H1 (cell line): ENCODE data around the gene OST4. TPM values are rescaled to one million over a fixed set of nuclear protein-coding genes. Genes with fewer than 3 reads are reported as not detected.

Experiments
- CTCF ChIA-PET: fragments of 300-600 bp; sonication (Branson Sonifier 250); formaldehyde crosslinking; loops from one replicate; lab custom pipeline; 2021; ENCODE audit not compliant: partially characterized antibody; lab: Charles Lee
- POLR2A ChIA-PET: fragments of 300-600 bp; sonication (Branson Sonifier 250); formaldehyde crosslinking; loops from one replicate; lab custom pipeline; 2021; ENCODE audit warnings: inconsistent platforms; ENCODE audit not compliant: partially characterized antibody; lab: Charles Lee
- DNase-seq, 2 experiments: peaks; one replicate each; pipeline versions ENCODE4 v3.0.0 to v3.0.0-alpha.2; 2010 to 2022; ENCODE audit warnings: low spot score in 2 of 2, low read depth in 1 of 2, mixed read lengths in 1 of 2
- FAIRE-seq: peaks from 2 replicates; lab custom pipeline; 2011; peaks lifted over from hg19 to GRCh38; lab: Jason Lieb, UNC
- H2AFZ ChIP-seq: 2 replicates; pipeline ENCODE4 v1.8.1; 2012; ENCODE audit warnings: low read length, inconsistent platforms
- H2AK5ac ChIP-seq: 2 replicates; pipeline ENCODE4 v1.6.1; 2013; ENCODE audit warnings: low read depth, low read length
- H2BK120ac ChIP-seq: replicated peaks from 2 replicates; pipeline ENCODE3; 2013; ENCODE audit warnings: low read depth, low read length, inconsistent platforms
- H2BK12ac ChIP-seq: 2 replicates; pipeline ENCODE4 v1.6.1; 2013; ENCODE audit warnings: low read depth, low read length
- H2BK15ac ChIP-seq: 2 replicates; pipeline ENCODE4 v1.6.1; 2013; ENCODE audit warnings: low read length
- H2BK20ac ChIP-seq: 2 replicates; pipeline ENCODE4 v1.6.1; 2013; ENCODE audit warnings: low read length
- H2BK5ac ChIP-seq: 2 replicates; pipeline ENCODE4 v1.6.1; 2013; ENCODE audit warnings: low read depth, low read length
- H3K14ac ChIP-seq: 2 replicates; pipeline ENCODE4 v1.6.1; 2013; ENCODE audit warnings: inconsistent platforms; ENCODE audit not compliant: insufficient read length
- H3K18ac ChIP-seq: 2 replicates; pipeline ENCODE4 v1.6.1; 2013; ENCODE audit warnings: low read length; ENCODE audit errors: extremely low read depth
- H3K23ac ChIP-seq: 2 replicates; pipeline ENCODE4 v1.6.1; 2013; ENCODE audit warnings: inconsistent platforms; ENCODE audit not compliant: insufficient read length
- H3K23me2 ChIP-seq: 2 replicates; pipeline ENCODE4 v1.6.1; 2013; ENCODE audit warnings: low read depth, low read length
- H3K27ac ChIP-seq: 2 replicates; pipeline ENCODE4 v1.6.1; 2011; ENCODE audit warnings: low read depth, low read length, inconsistent platforms
- H3K27me3 ChIP-seq, 4 experiments: replicated peaks in 1 of 4; 1 replicate in 1 of 4; 2 replicates in 3 of 4; pipeline versions ENCODE4 v1.6.1 to v1.8.1; 2011 to 2013; ENCODE audit warnings: low read length in 3 of 4, mild to moderate bottlenecking in 3 of 4, inconsistent platforms in 2 of 4, mixed read lengths in 2 of 4, moderate library complexity in 1 of 4; ENCODE audit not compliant: control insufficient read depth in 3 of 4, insufficient read depth in 3 of 4; ENCODE audit errors: extremely low read depth in 1 of 4
- H3K36me3 ChIP-seq, 4 experiments: 2 replicates each; pipeline versions ENCODE4 v1.6.1 to v1.8.1; 2011 to 2013; ENCODE audit warnings: mild to moderate bottlenecking in 4 of 4, low read length in 3 of 4, moderate library complexity in 2 of 4, control low read depth in 1 of 4, inconsistent platforms in 1 of 4; ENCODE audit not compliant: insufficient read depth in 4 of 4, control insufficient read depth in 2 of 4
- H3K4ac ChIP-seq: replicated peaks from 2 replicates; pipeline ENCODE3; 2013; ENCODE audit warnings: low read length, low read depth, mixed read lengths, inconsistent platforms; ENCODE audit not compliant: insufficient read length
- H3K4me1 ChIP-seq, 4 experiments: replicated peaks in 1 of 4; 1 replicate in 1 of 4; 2 replicates in 3 of 4; pipeline versions ENCODE4 v1.6.1 to v1.8.1; 2011 to 2013; ENCODE audit warnings: low read length in 3 of 4, inconsistent platforms in 2 of 4, mixed read lengths in 1 of 4; ENCODE audit not compliant: insufficient read depth in 4 of 4, control insufficient read depth in 3 of 4
- H3K4me2 ChIP-seq, 2 experiments: 2 replicates each; pipeline versions ENCODE4 v1.6.1 to v1.8.1; 2011 to 2013; ENCODE audit warnings: low read depth in 2 of 2, low read length in 2 of 2, control low read depth in 1 of 2, inconsistent platforms in 1 of 2, mild to moderate bottlenecking in 1 of 2; ENCODE audit not compliant: insufficient read depth in 1 of 2
- H3K4me3 ChIP-seq, 4 experiments: fragments of 200-600, 300-600 bp in 1 of 4; sonication (generic), shearing (Covaris generic), sonication (Bioruptor Twin) in 1 of 4; 2 replicates each; pipeline versions ENCODE4 v1.5.1 to v1.8.1; 2011 to 2016; ENCODE audit warnings: low read length in 4 of 4, low read depth in 3 of 4, control low read depth in 2 of 4, inconsistent platforms in 2 of 4, mild to moderate bottlenecking in 2 of 4, mixed read lengths in 1 of 4, moderate library complexity in 1 of 4; ENCODE audit not compliant: insufficient read depth in 2 of 4; ENCODE audit errors: extremely low read depth in 1 of 4
- H3K56ac ChIP-seq: replicated peaks from 2 replicates; pipeline ENCODE3; 2013; ENCODE audit warnings: low read depth, mild to moderate bottlenecking, mixed read lengths, low read length, inconsistent platforms; ENCODE audit not compliant: insufficient read length
- H3K79me1 ChIP-seq: 2 replicates; pipeline ENCODE4 v1.6.1; 2013; ENCODE audit warnings: low read depth, low read length, control low read depth
- H3K79me2 ChIP-seq, 2 experiments: 2 replicates each; pipeline versions ENCODE4 v1.6.1 to v1.8.1; 2012 to 2013; ENCODE audit warnings: low read length in 2 of 2, mild to moderate bottlenecking in 2 of 2, inconsistent platforms in 1 of 2; ENCODE audit not compliant: insufficient read depth in 2 of 2, control insufficient read depth in 1 of 2
- H3K9ac ChIP-seq, 4 experiments: replicated peaks in 1 of 4; 1 replicate in 1 of 4; 2 replicates in 3 of 4; pipeline versions ENCODE4 v1.6.1 to v1.8.1; 2011 to 2013; ENCODE audit warnings: low read depth in 3 of 4, low read length in 3 of 4, control low read depth in 2 of 4, mild to moderate bottlenecking in 2 of 4, moderate library complexity in 2 of 4, inconsistent platforms in 1 of 4; ENCODE audit errors: extremely low read depth in 1 of 4
- H3K9me3 ChIP-seq, 2 experiments: 2 replicates each; pipeline versions ENCODE4 v1.6.1 to v1.8.1; 2012 to 2013; ENCODE audit warnings: mild to moderate bottlenecking in 2 of 2, moderate library complexity in 2 of 2, control low read depth in 1 of 2, inconsistent platforms in 1 of 2, low read depth in 1 of 2, low read length in 1 of 2, mixed read lengths in 1 of 2; ENCODE audit not compliant: insufficient read depth in 2 of 2
- H4K20me1 ChIP-seq, 2 experiments: replicated peaks in 1 of 2; 2 replicates each; pipeline versions ENCODE3 to v1.8.1; 2011 to 2013; ENCODE audit warnings: inconsistent platforms in 2 of 2, low read length in 2 of 2, mild to moderate bottlenecking in 1 of 2; ENCODE audit not compliant: insufficient read depth in 2 of 2, control insufficient read depth in 1 of 2
- H4K5ac ChIP-seq: 2 replicates; pipeline ENCODE4 v1.6.1; 2013; ENCODE audit warnings: low read length, low read depth, mixed read lengths, inconsistent platforms; ENCODE audit not compliant: insufficient read length
- H4K8ac ChIP-seq: 2 replicates; pipeline ENCODE4 v1.8.0; 2013; ENCODE audit warnings: mild to moderate bottlenecking, moderate library complexity, low read length, inconsistent platforms; ENCODE audit not compliant: insufficient read depth; ENCODE audit errors: extremely low read depth
- H4K91ac ChIP-seq: replicated peaks from 2 replicates; pipeline ENCODE3; 2013; ENCODE audit warnings: low read length, mixed read lengths, inconsistent platforms; ENCODE audit not compliant: insufficient read length
- BACH1 ChIP-seq: IDR thresholded peaks from 2 replicates; pipeline ENCODE4 v1.6.1; 2012; ENCODE audit warnings: low read length, improper control_type of control experiment
- WGBS, 2 experiments: shearing (Covaris generic) in 1 of 2; methylation state at CpG; one replicate each; pipeline versions ENCODE4 v1.1.6 to v1.1.7; 2013 to 2015; ENCODE audit warnings: low lambda C conversion rate in 2 of 2, mixed read lengths in 2 of 2, inconsistent platforms in 1 of 2, low coverage in 1 of 2, missing lambda C conversion rate in 1 of 2; ENCODE audit not compliant: insufficient replicate concordance in 2 of 2, insufficient coverage in 1 of 2, insufficient read length in 1 of 2; ENCODE audit errors: extremely low coverage in 1 of 2, missing lambda C conversion rate in 1 of 2; 5-methylcytosine and 5-hydroxymethylcytosine counted together
- polyA plus RNA-seq, 7 experiments: library from polyadenylated mRNA; depleted of rRNA in 3 of 7; stranded (reverse) in 5 of 7; unstranded in 2 of 7; fragments of >200 nt in 5 of 7; fragments of 200-250 nt in 2 of 7; gene quantifications; 1 replicate in 5 of 7; 2 replicates in 1 of 7; 4 replicates in 1 of 7; pipeline versions ENCODE4 v1.2.1 to v1.2.3, GENCODE V29; 2011 to 2013; ENCODE audit warnings: missing spikeins in 2 of 7, mixed read lengths in 2 of 7
- total RNA-seq: library from RNA; stranded (reverse); fragmentation: NEBNext Ultra II Directional; extraction: Animal tissue kit (Norgen Biotek cat#: 25700); gene quantifications from 2 replicates; pipeline ENCODE4 v1.2.1, GENCODE V29; 2021

The OST4 gene
- total and polyA plus RNA-seq, 2 of the 8 experiments (the other 6 are each of a cell fraction or from before 2014, with no cell fraction given): 225 to 865 TPM

DNA sequence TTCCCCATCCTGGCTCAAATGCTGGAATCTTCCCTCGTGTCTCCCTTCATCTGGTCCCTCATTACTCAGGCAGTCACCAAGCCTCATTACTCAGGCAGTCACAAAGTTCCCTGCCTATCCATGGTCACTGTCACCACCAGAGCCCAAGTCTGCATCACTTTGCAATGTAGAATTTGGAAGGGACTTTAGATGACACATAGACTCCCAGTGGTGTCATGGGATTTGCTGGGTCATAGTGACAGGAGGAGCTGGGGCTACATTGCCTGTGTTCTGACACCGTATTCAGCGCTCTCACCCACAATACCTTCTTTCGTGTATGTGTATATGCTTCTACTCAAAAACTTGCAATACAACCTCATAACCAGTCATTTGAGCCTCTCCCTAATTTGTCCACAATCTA lies 4.9 kb upstream of the OST4 start:
- H2BK120ac ChIP-seq: no peak overlapping the region
- H3K79me1 ChIP-seq: no peaks in the 10 kb centered on the region
- H3K4me1 ChIP-seq: peaks cover 0 to 24% (median 13%) of the 10 kb centered on the region in 4 experiments; a peak in 6 of 7 replicates
- no peak overlapping the region for H3K4ac ChIP-seq
- no peak overlapping the region for H4K8ac ChIP-seq
- no peak overlapping the region for H3K18ac ChIP-seq
- no peak overlapping the region for H4K5ac ChIP-seq
- H3K36me3 ChIP-seq: no peaks in the 10 kb centered on the region
- H3K14ac ChIP-seq: no peak overlapping the region
- no peak overlapping the region for H3K9ac ChIP-seq
- FAIRE-seq (no peak), DNase-seq (no peak)
- no peak overlapping the region for H3K4me3 ChIP-seq
- no peaks in the 10 kb centered on the region for H4K20me1 ChIP-seq
- no peak overlapping the region for H3K56ac ChIP-seq
- no peak overlapping the region for H2BK5ac ChIP-seq
- H3K23me2 ChIP-seq: peaks cover 7% of the 10 kb centered on the region; the same call in 1 of the 2 replicates
- no peak overlapping the region for H4K91ac ChIP-seq
- no peak overlapping the region for H2BK20ac ChIP-seq
- no peaks in the 10 kb centered on the region for H3K9me3 ChIP-seq
- H3K4me2 ChIP-seq: no peak overlapping the region
- WGBS, 2 experiments: 88% methylated on average over 4 of the region's 4 CpGs; no CpG with 5 or more reads in 1 of the 2 experiments
- H2AFZ ChIP-seq: no peak overlapping the region
- ChIA-PET POLR2A (interaction anchor here (0.6 to 1.6 kb wide), 5 partner anchors 15 to 140 kb away, joined by 3 to 6 read pairs (median 4); partner anchors contain the start of gene AGBL5), CTCF (interaction anchor here (0.9 to 16.5 kb wide), 4 partner anchors 9 to 225 kb away, joined by 3 to 160 read pairs (median 4); partner anchors contain the start of genes AGBL5 and KHK)
- no peak overlapping the region for H3K23ac ChIP-seq
- no peak overlapping the region for H2AK5ac ChIP-seq
- no peak overlapping the region for H2BK15ac ChIP-seq
- H3K27ac ChIP-seq: no peak overlapping the region
- H3K27me3 ChIP-seq: 0 out of 7 replicates have a peak, but pooled peaks cover 0 to 3% (median 0%) of the 10 kb centered on the region in 4 experiments
- H3K79me2 ChIP-seq: no peaks in the 10 kb centered on the region
- no peak overlapping the region for H2BK12ac ChIP-seq
- TF ChIP-seq BACH1: no peak
